GM19240 (cell line): ENCODE results near the gene COX7A2L.
"Not testable (repeated sequence)": the region's sequence is repeated elsewhere in the genome, so short reads cannot be mapped to it uniquely, and the experiment has no call there.

ENCODE experiments used
- DNase-seq: peaks from one replicate; pipeline ENCODE4 v3.0.0; 2011; ENCODE audit warnings: low spot score; ENCODE audit not compliant: insufficient read length

The COX7A2L gene

GRCh38 chr2:42340045-42340937 is 20.7 kb downstream of the COX7A2L start:
- DNase-seq: no peak

- DNase-seq: no peak
Observed at GRCh38 chr2:42339191-42339912, 21.7 kb downstream of the COX7A2L start.

GRCh38 chr2:42338567-42339190 is 22.3 kb downstream of the COX7A2L start:
- DNase-seq: no peak

GRCh38 chr2:42337846-42338566 is 23.0 kb downstream of the COX7A2L start:
- no peak for DNase-seq

- no peak for DNase-seq
Observed at GRCh38 chr2:42337356-42337820, 23.6 kb downstream of the COX7A2L start.

- DNase-seq: no peak
Observed at GRCh38 chr2:42336361-42336965, 24.6 kb downstream of the COX7A2L start.

GRCh38 chr2:42335514-42336104 is 25.4 kb downstream of the COX7A2L start:
- DNase-seq: no peak

GRCh38 chr2:42334865-42335264 is 26.2 kb downstream of the COX7A2L start:
- not testable (repeated sequence) for DNase-seq

- no peak for DNase-seq
Observed at GRCh38 chr2:42334220-42334619, 26.8 kb downstream of the COX7A2L start.

- no peak for DNase-seq
Observed at GRCh38 chr2:42333579-42333978, 27.4 kb downstream of the COX7A2L start.

GRCh38 chr2:42332575-42332974 is 28.4 kb downstream of the COX7A2L start:
- no peak for DNase-seq

- no peak for DNase-seq
Observed at GRCh38 chr2:42331569-42332284, 29.3 kb downstream of the COX7A2L start.

GRCh38 chr2:42329736-42330135 is 31.3 kb downstream of the COX7A2L start:
- DNase-seq: no peak

GRCh38 chr2:42328923-42329322 is 32.1 kb downstream of the COX7A2L start:
- DNase-seq: no peak

GRCh38 chr2:42328148-42328833 is 32.7 kb downstream of the COX7A2L start:
- no peak for DNase-seq

GRCh38 chr2:42327125-42327524 is 33.9 kb downstream of the COX7A2L start:
- DNase-seq: no peak

- no peak for DNase-seq
Observed at GRCh38 chr2:42325609-42326008, 35.4 kb downstream of the COX7A2L start.

GRCh38 chr2:42324949-42325348 is 36.1 kb downstream of the COX7A2L start:
- no peak for DNase-seq

GRCh38 chr2:42324244-42324643 is 36.8 kb downstream of the COX7A2L start:
- no peak for DNase-seq
